Loucy (cell line): ENCODE measurements around the gene TECPR1.

ENCODE experiments used
- EZH2phosphoT487 ChIP-seq: fragments of 200-600 bp; IDR thresholded peaks from 2 replicates; pipeline ENCODE4 v1.6.1; 2018; ENCODE audit warnings: antibody characterized with exemption, mild to moderate bottlenecking, moderate library complexity, borderline replicate concordance
- TF ChIP-seq, protein P1 (sequence below): fragments of 200-600 bp; sonication (generic); conservative IDR thresholded peaks from 2 replicates; pipeline ENCODE4 v1.5.1; 2014; ENCODE audit warnings: mild to moderate bottlenecking, antibody characterized with exemption, low read length

DNA sequence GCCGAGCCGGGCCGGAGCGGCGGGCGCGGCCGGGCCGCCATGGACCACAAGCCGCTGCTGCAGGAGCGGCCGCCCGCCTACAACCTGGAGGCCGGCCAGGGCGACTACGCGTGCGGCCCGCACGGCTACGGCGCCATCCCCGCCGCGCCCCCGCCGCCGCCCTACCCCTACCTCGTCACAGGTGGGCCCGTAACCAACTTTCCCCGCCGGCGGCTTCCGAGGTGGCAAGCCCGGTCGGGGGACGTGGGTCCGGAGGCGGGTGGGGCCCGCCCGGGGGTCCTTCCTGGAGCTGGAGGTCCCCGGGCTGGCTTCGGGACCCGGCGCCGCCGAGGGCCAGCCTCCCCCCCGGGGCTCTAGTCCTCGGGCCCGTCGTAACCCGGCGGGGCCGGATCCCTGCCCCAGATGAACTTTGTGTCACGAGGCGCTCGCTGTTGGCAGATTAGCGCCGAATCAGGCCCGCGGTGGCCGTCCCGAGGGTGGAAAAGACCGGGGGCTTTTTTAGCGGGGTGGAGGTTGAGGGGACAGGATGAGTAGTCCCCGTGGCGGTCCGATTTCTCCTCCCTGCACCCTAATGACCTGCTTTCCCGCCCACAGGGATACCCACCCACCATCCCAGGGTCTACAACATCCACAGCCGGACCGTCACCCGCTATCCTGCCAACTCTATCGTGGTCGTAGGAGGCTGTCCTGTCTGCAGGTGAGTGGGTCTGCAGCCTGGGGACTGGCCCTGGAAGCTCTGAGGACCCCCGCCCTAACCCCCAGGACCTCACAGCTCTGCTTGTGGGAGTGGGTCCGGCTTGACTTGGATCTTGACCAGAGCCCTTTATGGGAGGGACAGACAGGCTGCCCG is 29.9 kb upstream of the TECPR1 start:
- TF ChIP-seq, protein P1, sequence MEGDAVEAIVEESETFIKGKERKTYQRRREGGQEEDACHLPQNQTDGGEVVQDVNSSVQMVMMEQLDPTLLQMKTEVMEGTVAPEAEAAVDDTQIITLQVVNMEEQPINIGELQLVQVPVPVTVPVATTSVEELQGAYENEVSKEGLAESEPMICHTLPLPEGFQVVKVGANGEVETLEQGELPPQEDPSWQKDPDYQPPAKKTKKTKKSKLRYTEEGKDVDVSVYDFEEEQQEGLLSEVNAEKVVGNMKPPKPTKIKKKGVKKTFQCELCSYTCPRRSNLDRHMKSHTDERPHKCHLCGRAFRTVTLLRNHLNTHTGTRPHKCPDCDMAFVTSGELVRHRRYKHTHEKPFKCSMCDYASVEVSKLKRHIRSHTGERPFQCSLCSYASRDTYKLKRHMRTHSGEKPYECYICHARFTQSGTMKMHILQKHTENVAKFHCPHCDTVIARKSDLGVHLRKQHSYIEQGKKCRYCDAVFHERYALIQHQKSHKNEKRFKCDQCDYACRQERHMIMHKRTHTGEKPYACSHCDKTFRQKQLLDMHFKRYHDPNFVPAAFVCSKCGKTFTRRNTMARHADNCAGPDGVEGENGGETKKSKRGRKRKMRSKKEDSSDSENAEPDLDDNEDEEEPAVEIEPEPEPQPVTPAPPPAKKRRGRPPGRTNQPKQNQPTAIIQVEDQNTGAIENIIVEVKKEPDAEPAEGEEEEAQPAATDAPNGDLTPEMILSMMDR, result no peak
- no peak for TF ChIP-seq EZH2phosphoT487
